ENCODE data around the gene DNHD1.
"Not testable (repeated sequence)": the region's sequence is repeated elsewhere in the genome, so short reads cannot be mapped to it uniquely, and the experiment has no call there.

DNHD1 gene

DNA sequence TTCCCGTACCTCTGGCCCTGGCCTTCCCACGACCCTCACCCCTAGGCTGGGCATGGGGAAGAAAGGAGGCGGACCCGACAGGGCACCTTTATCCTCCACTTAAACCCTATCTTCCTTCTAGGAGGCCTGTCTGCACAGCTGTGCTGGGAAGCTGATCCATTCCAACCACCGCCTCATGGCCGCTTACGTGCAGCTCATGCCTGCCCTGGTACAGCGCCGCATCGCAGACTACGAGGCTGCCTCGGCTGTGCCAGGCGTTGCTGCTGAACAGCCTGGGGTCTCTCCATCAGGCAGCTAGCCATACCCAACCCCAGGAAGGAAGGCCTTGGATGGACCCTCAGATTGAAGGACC lies 15.2 kb upstream of the DNHD1 start:
- no peak for DNase-seq

DNA sequence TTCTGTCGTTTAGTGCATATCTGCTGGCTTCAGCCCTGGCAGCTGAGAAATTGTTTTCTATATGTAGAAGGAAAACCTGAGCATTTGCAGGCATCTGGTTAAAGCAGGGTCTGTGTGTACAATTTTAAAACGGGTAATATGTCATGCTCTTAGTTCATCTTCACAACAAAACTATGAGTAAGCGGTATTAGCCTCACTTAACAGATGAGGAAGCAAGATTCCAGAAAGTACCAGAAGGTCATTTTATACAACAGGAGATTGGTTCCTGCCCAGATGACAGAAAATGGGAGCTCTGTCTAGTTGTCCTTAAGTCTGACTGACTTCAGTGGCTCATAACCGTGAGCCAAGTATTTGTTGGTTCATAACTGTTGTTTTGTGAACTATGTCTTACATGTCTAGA lies 14.6 kb upstream of the DNHD1 start:
- no peak for DNase-seq

DNA sequence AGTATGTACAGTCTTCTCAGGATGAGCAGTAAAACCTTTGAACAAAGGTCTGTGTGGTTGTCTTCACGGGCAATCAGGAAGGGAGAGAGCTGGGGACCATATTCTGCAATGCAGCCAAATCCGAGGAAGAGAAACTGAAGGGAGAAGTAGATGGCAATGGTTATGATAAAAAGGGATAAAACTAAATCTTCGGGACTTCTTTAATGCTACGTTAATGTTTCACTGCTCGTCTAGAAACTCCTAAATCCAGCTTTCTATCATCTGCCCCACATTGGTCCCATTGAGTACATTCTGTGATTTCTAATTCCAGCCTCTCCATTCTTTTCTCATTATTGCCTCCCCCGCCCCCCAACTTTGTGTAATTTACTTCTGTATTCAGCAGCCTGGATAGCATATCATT lies 14.1 kb upstream of the DNHD1 start:
- DNase-seq: no peak

DNA sequence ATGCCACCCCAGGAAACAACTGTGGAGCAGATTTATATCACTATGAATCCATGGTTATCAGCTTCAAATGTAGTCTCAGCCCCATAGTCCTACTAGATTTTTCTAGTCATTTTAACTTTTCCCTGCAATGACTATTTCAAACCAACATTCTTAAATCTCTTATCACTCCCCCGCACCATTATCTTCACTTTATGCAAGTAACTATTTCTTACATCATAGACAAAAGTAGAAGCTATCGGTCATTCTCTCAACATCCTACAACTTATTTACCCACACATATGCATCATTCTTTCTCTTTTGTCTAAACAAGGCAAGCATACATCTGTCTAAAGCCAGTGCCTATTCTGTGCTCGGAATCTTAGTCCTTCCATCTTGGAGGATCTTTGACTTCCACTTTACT lies 11.4 kb upstream of the DNHD1 start:
- DNase-seq: no peak

DNA sequence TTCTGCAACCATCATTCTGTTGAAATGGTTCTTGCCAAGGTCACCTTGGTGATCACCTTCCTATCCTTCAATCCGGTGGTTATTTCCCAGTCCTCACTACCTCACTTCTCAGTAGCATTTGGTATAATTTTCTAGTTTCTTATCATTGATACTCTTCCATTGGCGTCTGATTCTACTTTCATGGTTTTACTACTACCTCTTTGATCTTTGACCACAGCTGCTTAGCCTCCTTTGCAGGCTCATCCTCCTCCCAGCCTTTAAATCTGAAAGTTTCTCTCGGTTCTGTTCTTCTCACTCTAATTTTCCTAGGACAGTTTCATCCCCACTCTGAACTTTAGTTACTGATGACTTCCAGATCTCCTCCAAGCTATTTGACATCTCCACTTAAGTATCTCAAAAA lies 10.8 kb upstream of the DNHD1 start:
- no peak for DNase-seq

DNA sequence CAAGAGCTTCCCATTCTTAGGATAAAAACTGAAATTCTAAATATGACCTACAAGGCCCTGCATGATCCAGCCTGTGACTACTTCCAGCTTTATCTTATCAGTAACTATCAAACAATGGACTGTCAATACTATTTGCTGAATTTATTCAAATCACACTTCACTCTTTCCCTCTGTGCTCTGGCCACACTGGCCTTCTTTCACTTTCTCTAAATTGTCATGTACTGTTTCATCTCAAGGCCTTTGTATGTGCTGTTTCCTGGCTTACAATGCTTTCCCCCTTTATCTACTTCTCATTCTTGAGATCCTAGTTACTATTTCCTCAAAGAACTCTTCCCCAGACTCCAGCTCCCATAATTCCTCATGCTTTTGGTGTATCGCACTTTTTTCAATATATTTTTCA lies 10.1 kb upstream of the DNHD1 start:
- DNase-seq: no peak

DNA sequence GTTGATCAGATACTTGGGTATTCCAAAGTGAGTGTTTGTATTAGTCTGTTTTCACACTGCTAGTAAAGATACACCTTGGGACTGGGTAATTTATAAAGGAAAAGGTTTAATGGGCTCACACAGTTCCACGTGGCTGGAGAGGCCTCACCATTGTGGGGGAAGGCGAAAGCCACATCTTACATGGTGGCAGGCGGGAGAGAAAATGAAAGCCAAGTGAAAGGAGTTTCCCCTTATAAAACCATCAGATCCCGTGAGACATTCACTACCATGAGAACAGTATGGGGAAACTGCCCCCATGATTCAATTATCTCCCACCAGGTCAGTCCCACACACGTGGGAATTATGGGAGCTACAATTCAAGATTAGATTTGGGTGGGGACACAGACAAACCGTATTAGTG lies 8.7 kb upstream of the DNHD1 start:
- no peak for DNase-seq

DNA sequence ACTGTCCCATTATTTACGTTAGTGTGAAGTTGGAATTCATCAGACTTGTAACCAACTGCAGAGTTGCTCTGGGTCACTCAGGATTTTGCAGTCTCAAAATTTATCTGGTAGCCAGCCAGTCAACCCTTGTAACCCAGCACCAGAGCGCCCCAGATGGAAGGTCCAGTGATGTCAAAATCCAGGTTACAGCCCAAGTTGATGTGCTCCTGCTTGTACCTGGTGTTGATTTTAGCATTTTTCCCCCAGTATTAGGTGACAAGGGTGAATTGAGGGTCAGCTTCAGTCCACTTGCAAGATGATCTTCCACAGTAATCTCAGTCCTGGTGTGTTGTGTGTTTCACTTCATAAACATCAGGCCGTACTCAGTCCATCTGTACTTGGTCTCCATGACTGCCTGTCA lies 8.3 kb upstream of the DNHD1 start:
- no peak for DNase-seq

DNA sequence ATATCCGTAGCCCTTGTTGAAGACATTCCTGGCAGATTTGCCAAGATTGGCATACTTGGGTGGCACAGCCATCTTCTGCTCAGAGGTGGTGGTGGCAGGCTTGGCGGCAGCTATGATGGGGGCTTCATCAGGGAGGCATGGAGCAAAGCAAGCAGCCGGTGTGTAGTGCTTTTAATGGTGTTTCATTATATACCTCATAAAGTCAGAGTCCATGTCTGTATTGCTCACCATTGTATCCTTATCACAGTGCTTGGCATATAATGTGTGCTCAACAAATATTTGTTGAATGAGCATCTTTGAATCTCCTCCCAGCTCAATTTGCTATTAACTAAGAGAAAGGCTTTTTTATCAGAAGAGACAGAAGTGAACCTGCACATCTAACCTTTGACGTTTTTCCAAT lies 7.8 kb upstream of the DNHD1 start:
- DNase-seq: no peak

DNA sequence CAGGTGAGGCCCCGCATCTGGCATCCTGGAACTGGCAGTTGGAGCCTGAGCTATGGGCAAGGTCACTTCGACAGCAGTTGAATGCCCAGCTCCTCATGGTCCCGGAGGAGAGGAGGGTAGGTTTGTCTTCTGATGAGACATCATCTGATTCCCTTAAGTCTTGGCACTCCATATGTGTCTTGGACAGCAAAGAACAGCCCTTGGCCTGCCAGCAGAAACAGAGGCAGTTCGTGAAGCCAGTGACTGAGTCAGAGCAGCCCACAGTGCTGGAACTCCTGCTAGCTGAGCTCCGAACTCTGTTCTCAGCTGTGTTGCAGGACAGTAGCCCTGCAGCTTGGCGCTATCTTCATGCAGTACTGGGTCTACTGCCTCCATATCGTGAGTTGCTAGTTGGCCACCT lies 1.0 kb downstream of the DNHD1 start:
- no peak for DNase-seq

DNA sequence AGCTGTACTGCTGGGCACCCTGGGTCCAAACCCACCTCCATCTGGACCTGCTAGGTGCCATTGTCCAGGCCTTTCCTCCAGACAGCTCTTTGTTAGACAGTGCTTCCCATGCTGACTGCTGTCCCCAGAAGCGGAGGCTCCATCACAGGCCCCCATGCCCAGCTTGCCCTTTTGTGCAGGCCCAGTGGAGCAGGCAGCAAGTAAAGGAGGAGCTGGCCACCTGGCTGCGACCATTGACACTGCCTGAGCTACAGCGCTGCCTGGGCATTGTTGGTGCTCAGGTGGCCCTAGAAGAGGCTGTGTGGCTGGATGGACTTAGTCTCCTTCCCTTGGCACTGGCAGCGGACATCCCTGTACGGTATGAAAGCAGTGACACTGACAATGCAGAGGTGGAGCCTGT lies 1.5 kb downstream of the DNHD1 start:
- DNase-seq: no peak

DNA sequence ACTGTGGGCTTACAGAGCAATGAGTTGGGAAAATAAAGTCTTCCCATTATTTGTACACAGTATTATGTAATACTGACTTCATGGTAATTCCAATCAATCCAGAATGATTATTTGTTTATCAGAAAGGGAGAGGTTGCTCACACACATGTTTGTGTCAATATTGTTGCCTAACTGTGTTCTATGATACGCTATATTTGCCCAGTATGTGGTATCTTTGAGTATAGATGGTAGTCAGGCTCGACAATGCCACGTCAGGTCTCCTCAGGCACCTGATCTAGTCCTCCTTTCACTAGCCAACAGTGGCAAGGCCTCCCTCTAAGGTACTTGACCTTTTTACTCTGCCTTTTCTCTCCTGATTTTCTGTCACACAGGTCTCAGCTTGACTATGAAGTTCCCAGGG lies 5.3 kb downstream of the DNHD1 start:
- no peak for DNase-seq

DNA sequence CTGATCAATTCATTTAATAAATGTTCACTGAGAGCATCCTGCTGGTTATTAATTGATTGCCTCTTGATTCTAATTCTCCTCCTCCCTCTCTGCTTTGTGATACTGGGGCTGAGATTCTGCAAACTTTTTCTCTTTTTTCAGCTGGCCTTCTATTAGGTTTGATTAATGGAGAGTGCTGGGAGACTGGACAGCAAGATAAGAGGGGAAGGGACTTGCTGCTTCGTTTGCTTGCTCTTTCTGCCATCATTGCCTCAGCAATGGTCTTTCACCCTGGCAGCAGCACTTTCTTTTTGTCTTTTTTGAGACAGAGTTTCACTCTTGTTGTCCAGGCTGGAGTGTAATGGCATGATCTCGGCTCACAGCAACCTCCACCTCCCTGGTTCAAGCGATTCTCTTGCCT lies 7.1 kb downstream of the DNHD1 start:
- no peak for DNase-seq

DNA sequence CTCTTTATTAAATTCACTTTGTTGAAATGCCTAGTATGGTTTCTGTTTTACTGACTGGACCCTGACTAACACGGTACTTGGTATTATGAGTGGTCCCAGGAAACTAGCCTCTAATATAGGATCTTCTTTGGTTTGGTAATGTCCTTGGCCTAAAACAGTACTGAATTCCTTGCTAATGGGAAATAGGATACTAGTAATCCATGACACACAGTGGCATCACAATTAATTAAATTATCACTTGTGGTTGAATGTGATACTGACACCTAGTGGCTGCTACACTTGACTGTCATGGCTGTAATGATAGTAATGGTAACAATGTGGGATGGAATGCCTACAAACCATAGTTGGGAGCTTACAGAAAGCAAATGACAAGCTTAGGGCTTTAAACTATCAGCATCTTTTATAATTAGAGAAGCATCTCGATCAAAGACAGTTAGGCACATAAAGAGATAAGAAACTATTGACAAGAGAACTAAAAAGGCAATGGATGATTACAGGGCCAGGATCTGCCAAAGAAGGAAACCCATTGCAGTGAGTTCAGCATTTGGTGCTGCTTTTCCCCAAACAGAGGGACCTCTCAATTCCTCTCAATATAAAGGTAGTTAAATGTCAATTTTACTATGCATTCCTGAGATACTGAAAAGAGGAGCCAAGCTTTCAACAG lies 8.6 kb downstream of the DNHD1 start:
- no peak for DNase-seq

DNA sequence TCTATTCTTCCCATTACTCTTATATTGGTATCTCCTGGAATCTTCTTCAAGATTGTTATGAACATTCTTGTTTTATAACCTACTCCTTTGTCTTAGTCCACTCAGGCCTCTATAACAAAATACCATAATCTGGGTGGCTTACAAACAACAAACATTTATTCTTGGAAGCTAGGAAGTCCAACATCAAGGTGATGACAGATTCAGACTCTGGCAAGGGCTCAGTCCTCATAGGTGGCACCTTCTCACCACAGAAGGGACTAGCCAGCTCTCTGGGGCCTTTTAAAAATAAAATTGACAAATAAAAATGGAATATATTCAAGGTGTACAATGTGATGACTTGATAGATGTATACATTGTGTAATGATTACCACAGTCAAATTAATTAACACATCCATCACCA lies 19.8 kb downstream of the DNHD1 start:
- DNase-seq: no peak

DNA sequence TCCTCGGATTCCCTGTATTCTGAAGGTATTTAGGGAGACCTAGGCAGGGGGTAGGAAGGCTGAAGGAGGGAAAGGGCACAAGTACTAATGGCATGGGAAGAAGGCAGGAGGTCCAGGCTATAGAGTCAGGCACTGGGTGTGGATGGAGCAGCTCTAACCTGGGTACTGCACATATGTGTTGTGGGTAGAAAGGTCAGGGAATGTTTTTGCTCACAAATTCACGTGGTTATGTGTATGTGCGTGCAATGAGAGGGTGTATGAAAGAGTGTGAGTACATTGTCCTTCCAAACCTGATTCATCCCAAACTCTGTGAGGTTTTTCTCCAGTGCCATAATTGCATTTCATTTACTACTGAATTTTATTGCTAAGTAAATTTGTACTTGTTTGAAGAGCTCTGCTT lies 23.2 kb downstream of the DNHD1 start:
- no peak for DNase-seq

DNA sequence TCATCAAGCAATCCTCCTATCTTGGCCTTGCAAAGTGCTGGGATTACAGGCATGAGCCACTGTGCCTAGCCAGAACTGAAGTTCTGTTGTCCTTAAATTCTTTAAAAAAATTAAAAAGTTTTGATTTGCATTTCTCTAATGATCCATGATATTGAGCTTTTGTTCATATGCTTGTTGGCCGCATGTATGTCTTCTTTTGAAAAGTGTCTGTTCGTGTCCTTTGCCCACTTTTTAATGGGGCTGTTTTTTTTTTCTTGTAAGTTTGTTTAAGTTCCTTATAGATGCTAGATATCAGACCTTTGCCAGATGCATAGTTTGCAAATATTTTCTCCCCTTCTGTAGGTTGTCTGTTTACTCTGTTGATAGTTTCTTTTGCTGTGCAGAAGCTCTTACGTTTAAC lies 24.9 kb downstream of the DNHD1 start:
- DNase-seq: not testable (repeated sequence)

DNA sequence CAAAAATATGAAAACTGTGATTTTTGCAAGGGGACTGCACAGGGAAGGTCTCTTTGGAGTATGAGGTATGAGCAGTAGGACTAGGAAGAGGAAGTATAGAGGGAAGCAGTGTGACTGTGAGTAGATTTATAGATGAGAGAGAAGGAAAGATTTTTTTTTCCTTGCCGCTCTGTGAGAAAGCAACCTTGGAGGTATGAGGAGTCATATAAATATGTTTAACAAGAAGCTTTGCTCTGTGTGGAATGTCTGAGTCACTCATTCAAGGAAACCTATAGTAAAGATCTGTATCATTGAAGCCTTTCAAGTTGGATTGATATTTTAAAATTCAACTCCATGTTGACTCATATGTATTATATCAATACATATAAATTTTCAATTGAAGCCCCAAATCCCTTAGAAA lies 26.2 kb downstream of the DNHD1 start:
- no peak for DNase-seq

DNA sequence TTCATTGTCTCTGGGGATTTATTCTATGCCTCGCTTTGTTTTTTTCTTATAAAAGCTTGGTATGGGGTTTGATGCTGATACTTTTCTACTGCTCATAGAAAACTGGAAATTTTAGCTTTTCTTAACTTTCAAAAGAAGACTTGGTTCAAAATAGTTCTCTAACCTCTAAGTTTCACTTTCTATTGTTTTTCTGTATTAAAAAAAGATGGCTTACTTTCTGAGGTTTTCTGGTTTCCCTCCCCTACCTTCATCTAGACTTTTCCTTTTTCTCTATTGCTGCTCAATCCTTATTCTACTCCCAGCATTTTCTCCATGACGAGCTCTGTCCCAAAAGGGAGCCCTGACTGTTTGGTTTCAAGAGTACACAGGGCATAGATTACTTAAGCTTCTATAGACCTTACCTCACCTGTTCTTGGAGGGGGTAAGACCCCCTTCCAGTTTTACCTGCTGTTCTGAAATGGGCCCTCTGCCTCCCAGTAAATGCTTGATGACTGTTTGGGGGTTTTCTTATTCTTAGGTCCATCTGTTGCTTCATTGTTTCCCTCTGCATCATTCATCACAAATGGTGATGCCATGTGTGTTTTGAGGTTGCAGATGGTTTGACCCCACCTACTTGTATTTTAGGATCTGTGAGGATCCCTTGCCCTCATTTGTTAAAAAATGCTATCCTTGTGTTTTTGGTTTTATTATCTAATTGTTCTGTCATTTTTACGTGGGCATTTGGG lies 29.5 kb downstream of the DNHD1 start:
- no peak for DNase-seq

DNA sequence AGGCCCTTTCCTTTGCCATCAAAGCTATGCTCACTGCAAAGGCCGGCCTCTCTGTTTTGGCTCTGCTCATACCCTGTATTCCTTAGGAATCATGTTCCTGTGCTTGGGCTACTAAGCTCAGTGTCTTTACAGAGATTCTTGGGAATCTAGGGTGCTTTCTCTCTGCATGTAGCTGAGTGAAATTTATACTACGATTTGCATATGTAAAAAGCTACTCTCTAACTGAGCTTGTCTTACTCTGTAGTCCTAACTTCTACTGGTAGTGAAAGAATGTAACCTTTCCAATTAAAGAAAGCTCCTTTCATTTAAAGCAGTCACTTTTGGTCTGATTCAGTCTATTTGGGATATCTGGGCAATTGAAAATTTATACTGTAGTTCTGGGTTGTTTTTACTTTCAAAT lies 32.2 kb downstream of the DNHD1 start:
- no peak for DNase-seq

DNA sequence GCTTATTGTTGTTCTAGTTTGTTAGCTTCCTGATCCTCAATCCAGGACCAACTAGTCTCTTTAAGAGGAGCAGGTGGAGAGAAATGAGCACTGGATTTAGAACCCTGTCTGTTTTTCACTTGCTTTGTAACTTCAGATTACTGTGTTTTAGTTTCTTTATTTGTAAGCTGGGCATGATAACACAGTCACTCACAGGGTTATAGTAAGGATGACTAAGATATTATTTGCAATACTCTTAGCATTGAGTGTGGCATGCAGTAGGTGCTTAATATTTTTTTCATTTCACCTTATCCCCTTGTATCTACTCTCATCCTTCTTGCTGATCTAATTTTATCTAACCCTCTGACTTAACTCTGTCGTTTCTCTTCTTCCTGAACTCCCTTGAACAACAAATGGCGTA lies 33.8 kb downstream of the DNHD1 start:
- no peak for DNase-seq

DNA sequence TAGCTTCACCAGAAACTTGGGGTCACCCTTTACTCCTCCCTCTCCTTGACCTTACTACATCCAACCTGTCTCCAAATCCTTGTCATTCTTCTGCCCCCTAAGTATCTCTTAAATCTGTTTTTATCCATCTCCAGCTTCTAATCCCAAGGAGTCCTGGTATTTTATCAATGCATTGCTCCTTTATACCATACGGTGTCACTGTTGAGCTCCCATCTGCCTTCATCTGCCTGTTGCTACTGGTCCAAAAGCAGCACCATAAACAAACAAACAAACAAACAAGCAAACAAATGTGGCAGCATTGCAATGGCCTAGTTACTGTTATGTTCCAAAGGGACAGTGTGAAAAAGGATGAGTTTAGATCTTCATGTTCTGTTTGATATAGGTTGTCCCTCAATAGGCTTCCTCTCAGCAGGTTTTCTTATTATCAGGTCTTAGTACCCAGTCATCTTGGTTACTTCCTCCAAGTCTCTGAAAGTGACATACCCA lies 34.2 kb downstream of the DNHD1 start:
- no peak for DNase-seq

DNA sequence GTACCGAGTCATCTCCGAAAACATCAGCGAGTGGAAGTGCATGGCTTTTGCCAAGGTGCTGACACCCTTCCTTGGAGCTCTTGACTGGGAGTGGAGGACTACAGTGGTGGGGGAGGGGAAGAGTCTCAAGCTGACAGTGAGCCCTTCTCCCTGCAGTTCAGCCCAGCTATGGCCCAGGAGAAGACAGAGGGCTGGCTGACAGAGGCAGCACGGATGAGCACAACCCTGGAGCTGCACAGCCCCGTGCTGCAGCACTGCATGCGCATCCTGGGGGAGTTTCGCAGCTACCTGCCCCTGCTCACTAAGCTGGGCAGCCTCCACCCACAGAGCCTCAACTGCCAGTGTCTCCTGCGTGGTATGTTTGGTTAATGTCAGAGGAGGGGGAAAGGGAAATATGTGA lies 41.4 kb downstream of the DNHD1 start:
- no peak for DNase-seq

DNA sequence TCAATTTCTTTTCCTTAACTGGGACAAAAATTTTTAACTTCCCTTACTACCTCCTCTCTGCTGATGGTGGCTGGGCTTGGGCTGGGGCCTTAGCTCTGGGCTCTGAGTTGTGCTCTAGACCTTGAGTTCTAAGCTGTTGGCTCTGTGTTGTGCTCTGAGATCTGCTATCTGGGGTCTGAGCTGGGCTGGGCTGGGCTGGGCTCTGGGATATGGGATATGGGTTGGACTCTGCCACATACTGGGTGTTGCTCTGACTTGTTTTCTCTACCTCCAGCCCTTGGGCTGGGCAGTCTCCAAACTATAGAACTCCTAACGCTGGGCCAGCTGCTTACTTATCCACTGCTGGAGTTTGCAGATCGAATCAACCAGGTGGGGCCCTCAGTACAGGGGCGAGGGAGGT lies 41.9 kb downstream of the DNHD1 start:
- no peak for DNase-seq

DNA sequence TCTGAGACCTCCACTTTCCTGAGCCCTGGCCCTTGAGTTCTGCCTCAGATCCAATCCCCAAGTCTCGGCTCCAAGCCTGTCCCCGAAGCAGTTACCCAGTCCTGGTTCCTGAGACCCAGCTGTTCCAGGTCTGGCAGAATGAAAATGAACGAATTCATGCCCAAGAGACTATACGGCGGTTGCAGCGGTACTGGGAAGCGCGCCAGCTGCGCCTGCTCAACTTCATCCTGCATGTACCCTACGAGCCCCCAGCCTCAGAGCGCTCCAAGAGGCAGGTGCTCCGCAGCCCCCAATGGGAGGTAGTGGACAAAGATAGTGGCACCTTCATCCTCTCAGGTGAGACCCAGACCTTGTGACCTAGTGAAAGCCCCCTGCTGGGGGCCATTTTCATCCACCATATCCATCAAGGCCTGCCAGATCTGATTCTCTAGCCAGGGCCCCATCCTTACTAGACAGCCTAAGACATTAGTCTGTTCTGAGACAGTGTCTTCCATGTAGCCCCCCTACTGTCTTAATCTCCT lies 42.7 kb downstream of the DNHD1 start:
- no peak for DNase-seq

Measured in GDM1 (cell line).